ENCODE measurements around the gene SORCS1. TPM values are rescaled to one million over a fixed set of nuclear protein-coding genes. Genes with fewer than 3 reads are reported as not detected.
A peak's percentile ranks its signal among the peaks of the same experiment; 100 is the strongest.

Gene SORCS1
- total and polyA plus RNA-seq, 2 of the 13 experiments (the other 11 are each of a cell fraction or from before 2014, with no cell fraction given), result not detected

DNA sequence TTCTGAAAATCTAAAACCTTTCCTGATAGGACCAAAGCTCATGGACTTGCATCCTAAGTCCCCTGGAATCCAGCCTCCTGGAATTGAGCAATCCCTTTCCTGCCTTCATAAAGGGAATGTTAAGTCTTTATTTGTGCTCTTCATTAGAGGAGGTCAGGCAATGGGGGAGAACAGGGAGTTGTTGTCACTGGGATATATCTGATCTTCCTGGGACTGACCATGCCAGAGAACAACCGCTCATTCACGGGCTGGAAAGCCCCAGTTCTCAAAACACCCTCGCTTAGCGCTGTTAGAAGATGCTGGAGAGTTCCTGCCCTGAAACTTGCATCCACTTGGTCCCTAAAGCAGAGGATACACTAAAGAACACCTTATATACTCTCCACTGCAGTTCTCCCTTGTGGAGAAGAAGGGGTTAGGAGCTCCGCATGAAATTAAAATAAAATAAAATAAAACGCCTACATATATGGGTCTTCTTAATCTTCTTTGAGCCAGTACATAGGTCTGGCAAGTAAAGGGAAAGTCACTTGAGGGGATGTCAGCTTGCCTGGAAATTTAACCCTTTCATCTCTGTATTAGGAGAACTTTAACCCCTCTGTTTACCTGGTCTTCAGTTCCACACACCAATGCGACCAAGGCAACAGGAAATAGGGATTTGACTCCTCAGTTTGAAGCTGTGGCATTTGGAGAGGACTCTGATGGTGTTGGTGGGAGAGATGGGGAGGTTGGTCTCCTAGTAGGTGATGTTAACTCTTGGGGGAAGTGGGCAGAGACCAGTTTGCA lies 1.2 kb downstream of the SORCS1 start:
- in situ Hi-C loops (cut with HindIII; ENCODE audit: extremely low pct_ligation_motif_present, low pct_unique_long_range_greater_than_20kb), result no loop called here
- Histone ChIP-seq H3K36me3 (replicated peaks in 1 of 2; ENCODE audit: control insufficient read depth in 1 of 2, insufficient read depth in 2 of 2, low read length in 2 of 2) (no peaks in the 10 kb centered on the region), H3K4me1 (ENCODE audit: insufficient read depth, low read length) (no peaks in the 10 kb centered on the region; the same call in 1 of the 2 replicates), H4K20me1 (ENCODE audit: insufficient read depth, low read length) (no peaks in the 10 kb centered on the region), H3K4me2 (ENCODE audit: low read depth, low read length) (no peak overlapping the region), H2AFZ (ENCODE audit: low read length) (no peak overlapping the region), H3K9ac (ENCODE audit: insufficient read depth, low read depth, low read length) (no peak overlapping the region), H3K9me3 (ENCODE audit: low read length) (no peaks in the 10 kb centered on the region), H3K27ac (ENCODE audit: extremely low read length, insufficient read depth, low read length) (no peak overlapping the region), H3K4me3 (replicated peaks in 1 of 3; ENCODE audit: insufficient read depth in 1 of 3, low read depth in 2 of 3, low read length in 3 of 3) (no peak overlapping the region), H3K27me3 (ENCODE audit: control insufficient read depth in 1 of 2, insufficient read depth in 2 of 2, low read length in 2 of 2) (peaks cover 2 to 17% of the 10 kb centered on the region in 2 experiments; a peak in 3 of 5 replicates), H3K79me2 (ENCODE audit: insufficient read depth, low read length) (no peaks in the 10 kb centered on the region)
- 0% methylated on average over 6 of the region's 7 CpGs for WGBS (ENCODE audit: low lambda C conversion rate)
- CTCF ChIA-PET (ENCODE audit: low intra/inter-chr PET ratio, low total read pairs), result no interaction called here
- no peak for FAIRE-seq
- intact Hi-C loops (cut with micrococcal nuclease; ENCODE audit: unreplicated experiment), result no loop called here
- POLR2A ChIA-PET, result no interaction called here
- peak; percentile 4 for DNase-seq (ENCODE audit: low spot score)
- no TSS peak for BruUV-seq (replicated peaks)
- TF ChIP-seq ZNF670 (CRISPR knock-in tag; IDR thresholded peaks at IDR 0.05; ENCODE audit: borderline replicate concordance) (no peak), SOX13 (IDR thresholded peaks at IDR 0.05) (no peak), SOX13 (CRISPR knock-in tag; conservative IDR thresholded peaks at IDR 0.05 in 1 of 2, IDR thresholded peaks at IDR 0.05 in 1 of 2) (no peak), ZNF652 (CRISPR knock-in tag; IDR thresholded peaks at IDR 0.05; ENCODE audit: borderline replicate concordance, low read depth) (0 out of 2 replicates have a peak, but pooled peaks have one; percentile 25), CEBPB (IDR thresholded peaks at IDR 0.05; ENCODE audit: borderline replicate concordance, low read depth, low read length) (peak; percentile 15; the same call in 1 of the 2 replicates), CEBPG (CRISPR knock-in tag; IDR thresholded peaks at IDR 0.05) (no peak)
- no peak; the same call in 2 of the 3 replicates for ATAC-seq

DNA sequence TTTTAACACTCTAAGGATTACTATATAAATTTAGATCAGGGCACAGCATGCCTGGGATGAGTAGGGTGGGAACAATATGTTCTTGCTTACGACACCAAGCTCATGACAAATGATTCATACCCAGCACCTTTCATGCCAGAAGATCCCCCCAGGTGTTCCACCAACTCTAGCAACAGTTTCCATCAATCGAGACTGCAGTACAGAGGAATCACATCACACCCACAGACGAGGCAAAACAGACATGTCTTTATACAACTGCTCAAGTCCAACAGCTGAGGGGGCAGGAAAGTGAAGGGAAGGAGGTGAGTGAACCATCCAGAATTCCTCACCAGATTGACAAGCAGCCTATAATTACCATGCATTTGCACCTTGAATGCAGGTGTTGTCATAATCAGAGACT lies 3.6 kb downstream of the SORCS1 start:
- H3K27me3 ChIP-seq (ENCODE audit: control insufficient read depth in 1 of 2, insufficient read depth in 2 of 2, low read length in 2 of 2), result peaks cover 2 to 17% of the 10 kb centered on the region in 2 experiments; a peak in 3 of 5 replicates
- no peak overlapping the region for H3K9ac ChIP-seq (ENCODE audit: insufficient read depth, low read depth, low read length)
- H3K4me3 ChIP-seq (replicated peaks in 1 of 3; ENCODE audit: insufficient read depth in 1 of 3, low read depth in 2 of 3, low read length in 3 of 3), result no peak overlapping the region
- ATAC-seq (no peak), FAIRE-seq (no peak), DNase-seq (ENCODE audit: low spot score) (no peak)
- no peaks in the 10 kb centered on the region; the same call in 1 of the 2 replicates for H3K4me1 ChIP-seq (ENCODE audit: insufficient read depth, low read length)
- TF ChIP-seq, protein P1, sequence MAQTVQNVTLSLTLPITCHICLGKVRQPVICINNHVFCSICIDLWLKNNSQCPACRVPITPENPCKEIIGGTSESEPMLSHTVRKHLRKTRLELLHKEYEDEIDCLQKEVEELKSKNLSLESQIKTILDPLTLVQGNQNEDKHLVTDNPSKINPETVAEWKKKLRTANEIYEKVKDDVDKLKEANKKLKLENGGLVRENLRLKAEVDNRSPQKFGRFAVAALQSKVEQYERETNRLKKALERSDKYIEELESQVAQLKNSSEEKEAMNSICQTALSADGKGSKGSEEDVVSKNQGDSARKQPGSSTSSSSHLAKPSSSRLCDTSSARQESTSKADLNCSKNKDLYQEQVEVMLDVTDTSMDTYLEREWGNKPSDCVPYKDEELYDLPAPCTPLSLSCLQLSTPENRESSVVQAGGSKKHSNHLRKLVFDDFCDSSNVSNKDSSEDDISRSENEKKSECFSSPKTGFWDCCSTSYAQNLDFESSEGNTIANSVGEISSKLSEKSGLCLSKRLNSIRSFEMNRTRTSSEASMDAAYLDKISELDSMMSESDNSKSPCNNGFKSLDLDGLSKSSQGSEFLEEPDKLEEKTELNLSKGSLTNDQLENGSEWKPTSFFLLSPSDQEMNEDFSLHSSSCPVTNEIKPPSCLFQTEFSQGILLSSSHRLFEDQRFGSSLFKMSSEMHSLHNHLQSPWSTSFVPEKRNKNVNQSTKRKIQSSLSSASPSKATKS (CRISPR knock-in tag; IDR thresholded peaks at IDR 0.05), result no peak
- WGBS (ENCODE audit: low lambda C conversion rate), result 5% methylated on average over 3 of the region's 3 CpGs
- in situ Hi-C loops (cut with HindIII; ENCODE audit: extremely low pct_ligation_motif_present, low pct_unique_long_range_greater_than_20kb) (no loop called here), intact Hi-C loops (cut with micrococcal nuclease; ENCODE audit: unreplicated experiment) (no loop called here)
- no TSS peak for BruUV-seq (replicated peaks)
- no peak overlapping the region for H3K27ac ChIP-seq (ENCODE audit: extremely low read length, insufficient read depth, low read length)
- no peak overlapping the region for H3K4me2 ChIP-seq (ENCODE audit: low read depth, low read length)
- H4K20me1 ChIP-seq (ENCODE audit: insufficient read depth, low read length), result no peaks in the 10 kb centered on the region
- ChIA-PET POLR2A (no interaction called here), CTCF (ENCODE audit: low intra/inter-chr PET ratio, low total read pairs) (no interaction called here)
- H3K36me3 ChIP-seq (replicated peaks in 1 of 2; ENCODE audit: control insufficient read depth in 1 of 2, insufficient read depth in 2 of 2, low read length in 2 of 2), result no peaks in the 10 kb centered on the region
- no peaks in the 10 kb centered on the region; the same call in 1 of the 2 replicates for H3K9me3 ChIP-seq (ENCODE audit: low read length)
- no peaks in the 10 kb centered on the region for H3K79me2 ChIP-seq (ENCODE audit: insufficient read depth, low read length)
- no peak overlapping the region for H2AFZ ChIP-seq (ENCODE audit: low read length)

Measured in HepG2 (cell line).